ENCODE results near the gene TMPRSS11F.
"Not testable (repeated sequence)": the region's sequence is repeated elsewhere in the genome, so short reads cannot be mapped to it uniquely, and the experiment has no call there.

GRCh38 chr4:68174389-68174788 lies 44.7 kb upstream of the TMPRSS11F start:
- TF ChIP-seq CTCF (IDR thresholded peaks at IDR 0.05; ENCODE audit: borderline replicate concordance, extremely low read depth, low read length, poor library complexity, severe bottlenecking); EZH2 (IDR thresholded peaks at IDR 0.05; ENCODE audit: borderline replicate concordance, low read depth, low read length, severe bottlenecking): not testable (repeated sequence)
